ENCODE data around the gene GPR25. TPM values are rescaled to one million over a fixed set of nuclear protein-coding genes. Genes with fewer than 3 reads are reported as not detected.

The GPR25 gene
- total RNA-seq, 1 experiment from 2014 or later, result not detected

GRCh38 chr1:200888349-200888838 lies 15.6 kb downstream of the GPR25 start:
- no peaks in the 10 kb centered on the region for H3K36me3 ChIP-seq
- H3K4me3 ChIP-seq, result no peak overlapping the region
- peaks cover 16% of the 10 kb centered on the region for H3K27me3 ChIP-seq
- no peak for DNase-seq
- H3K9me3 ChIP-seq, result no peaks in the 10 kb centered on the region

GRCh38 chr1:200889571-200889970 lies 16.8 kb downstream of the GPR25 start:
- Histone ChIP-seq H3K27me3 (peaks cover 16% of the 10 kb centered on the region), H3K36me3 (no peaks in the 10 kb centered on the region), H3K4me3 (no peak overlapping the region), H3K9me3 (no peaks in the 10 kb centered on the region)
- DNase-seq, result no peak

GRCh38 chr1:200890027-200890426 lies 17.2 kb downstream of the GPR25 start:
- H3K27me3 ChIP-seq, result peaks cover 16% of the 10 kb centered on the region
- DNase-seq, result no peak
- H3K36me3 ChIP-seq, result no peaks in the 10 kb centered on the region
- no peak overlapping the region for H3K4me3 ChIP-seq
- H3K9me3 ChIP-seq, result no peaks in the 10 kb centered on the region

GRCh38 chr1:200890818-200891773 lies 18.3 kb downstream of the GPR25 start:
- peak; percentile 45 for DNase-seq

GRCh38 chr1:200891774-200892157 lies 19.0 kb downstream of the GPR25 start:
- H3K9me3 ChIP-seq, result no peaks in the 10 kb centered on the region
- no peaks in the 10 kb centered on the region for H3K36me3 ChIP-seq
- DNase-seq, result no peak
- H3K27me3 ChIP-seq, result peaks cover 16% of the 10 kb centered on the region
- no peak overlapping the region for H3K4me3 ChIP-seq

More at GRCh38 chr1:200890818-200891773, 18.3 kb downstream of the GPR25 start:
- Histone ChIP-seq H3K4me3 (peak overlapping the region; percentile 48), H3K36me3 (no peaks in the 10 kb centered on the region), H3K27me3 (peaks cover 16% of the 10 kb centered on the region), H3K9me3 (no peaks in the 10 kb centered on the region)

- H3K9me3 ChIP-seq, result no peaks in the 10 kb centered on the region
- no peaks in the 10 kb centered on the region for H3K36me3 ChIP-seq
- peaks cover 16% of the 10 kb centered on the region for H3K27me3 ChIP-seq
- no peak for DNase-seq
- H3K4me3 ChIP-seq, result no peak overlapping the region
Measured at GRCh38 chr1:200892546-200892945, 19.8 kb downstream of the GPR25 start.

GRCh38 chr1:200892958-200893357 lies 20.2 kb downstream of the GPR25 start:
- Histone ChIP-seq H3K9me3 (no peaks in the 10 kb centered on the region), H3K36me3 (no peaks in the 10 kb centered on the region), H3K27me3 (peaks cover 16% of the 10 kb centered on the region), H3K4me3 (no peak overlapping the region)
- no peak for DNase-seq

GRCh38 chr1:200893411-200893901 lies 20.7 kb downstream of the GPR25 start:
- Histone ChIP-seq H3K9me3 (no peaks in the 10 kb centered on the region), H3K36me3 (no peaks in the 10 kb centered on the region), H3K4me3 (no peak overlapping the region), H3K27me3 (peaks cover 16% of the 10 kb centered on the region)
- DNase-seq, result no peak

- no peak for DNase-seq
- Histone ChIP-seq H3K36me3 (no peaks in the 10 kb centered on the region), H3K27me3 (peaks cover 16% of the 10 kb centered on the region), H3K9me3 (no peaks in the 10 kb centered on the region), H3K4me3 (no peak within 1 kb of the TSS)
Measured at GRCh38 chr1:200894712-200895442, 22.1 kb downstream of the GPR25 start, which contains the start of gene INAVA. Gene INAVA (plus strand): TSS chr1:200894900. CDS start chr1:200898401, 3,501 bp downstream.

GRCh38 chr1:200895443-200895789 lies 22.6 kb downstream of the GPR25 start:
- Histone ChIP-seq H3K9me3 (no peaks in the 10 kb centered on the region), H3K4me3 (no peak overlapping the region), H3K36me3 (no peaks in the 10 kb centered on the region), H3K27me3 (peaks cover 16% of the 10 kb centered on the region)
- no peak for DNase-seq

- no peak overlapping the region for H3K4me3 ChIP-seq
- no peaks in the 10 kb centered on the region for H3K36me3 ChIP-seq
- peaks cover 10% of the 10 kb centered on the region for H3K27me3 ChIP-seq
- no peaks in the 10 kb centered on the region for H3K9me3 ChIP-seq
- DNase-seq, result no peak
Measured at GRCh38 chr1:200895801-200896530, 23.2 kb downstream of the GPR25 start.

GRCh38 chr1:200896531-200897196 lies 23.9 kb downstream of the GPR25 start:
- DNase-seq, result no peak
- Histone ChIP-seq H3K9me3 (no peaks in the 10 kb centered on the region), H3K27me3 (peaks cover 3% of the 10 kb centered on the region), H3K4me3 (no peak overlapping the region), H3K36me3 (no peaks in the 10 kb centered on the region)

- H3K4me3 ChIP-seq, result no peak overlapping the region
- no peak for DNase-seq
- 0 out of 2 replicates have a peak, but pooled peaks cover 2% of the 10 kb centered on the region for H3K27me3 ChIP-seq
- H3K36me3 ChIP-seq, result no peaks in the 10 kb centered on the region
- no peaks in the 10 kb centered on the region for H3K9me3 ChIP-seq
Measured at GRCh38 chr1:200897259-200897658, 24.5 kb downstream of the GPR25 start.

- no peaks in the 10 kb centered on the region for H3K27me3 ChIP-seq
- H3K4me3 ChIP-seq, result no peak overlapping the region
- no peaks in the 10 kb centered on the region for H3K9me3 ChIP-seq
- no peak for DNase-seq
- H3K36me3 ChIP-seq, result no peaks in the 10 kb centered on the region
Measured at GRCh38 chr1:200899015-200899386, 26.2 kb downstream of the GPR25 start.

GRCh38 chr1:200899451-200899915 lies 26.7 kb downstream of the GPR25 start:
- Histone ChIP-seq H3K4me3 (no peak overlapping the region), H3K27me3 (no peaks in the 10 kb centered on the region), H3K36me3 (no peaks in the 10 kb centered on the region), H3K9me3 (no peaks in the 10 kb centered on the region)
- no peak for DNase-seq

Data from MG63 (cell line).